GM11168 (cell line): ENCODE measurements around the gene COL11A1.
"Not testable (repeated sequence)": the region's sequence is repeated elsewhere in the genome, so short reads cannot be mapped to it uniquely, and the experiment has no call there.

Source experiments
- in situ Hi-C: fragments of 300-500 bp; cut with MboI; formaldehyde crosslinking; loops from one replicate; pipeline ENCODE4 v1.12.0; 2022; ENCODE audit warnings: low sequenced_read_pairs; ENCODE audit not compliant: unreplicated experiment

COL11A1 gene

GRCh38 chr1:102937401-102937800, 170.9 kb downstream of the COL11A1 start:
- in situ Hi-C loops: no loop called here

- in situ Hi-C loops: not testable (repeated sequence)
These were observed 175.0 kb downstream of the COL11A1 start for GRCh38 chr1:102933362-102933761.

GRCh38 chr1:102919659-102920058, 188.7 kb downstream of the COL11A1 start:
- in situ Hi-C loops: no loop called here

- in situ Hi-C loops: no loop called here
These were observed 206.3 kb downstream of the COL11A1 start for GRCh38 chr1:102901996-102902395.

GRCh38 chr1:102899935-102900334, 208.4 kb downstream of the COL11A1 start:
- in situ Hi-C loops: no loop called here

GRCh38 chr1:102897557-102897956, 210.8 kb downstream of the COL11A1 start:
- in situ Hi-C loops: no loop called here

GRCh38 chr1:102896771-102897170, 211.6 kb downstream of the COL11A1 start:
- in situ Hi-C loops: no loop called here

- in situ Hi-C loops: no loop called here
These were observed 212.0 kb downstream of the COL11A1 start for GRCh38 chr1:102896286-102896685.

GRCh38 chr1:102891868-102892625, 216.3 kb downstream of the COL11A1 start:
- in situ Hi-C loops: no loop called here

GRCh38 chr1:102886638-102887037, 221.7 kb downstream of the COL11A1 start:
- in situ Hi-C loops: no loop called here

GRCh38 chr1:102884238-102884637, 224.1 kb downstream of the COL11A1 start:
- in situ Hi-C loops: no loop called here

GRCh38 chr1:102879439-102879993, 228.8 kb downstream of the COL11A1 start:
- in situ Hi-C loops: no loop called here

GRCh38 chr1:102875756-102876155, 232.6 kb downstream of the COL11A1 start:
- in situ Hi-C loops: no loop called here

GRCh38 chr1:102872526-102872925, 235.8 kb downstream of the COL11A1 start:
- in situ Hi-C loops: no loop called here

GRCh38 chr1:102872097-102872496, 236.2 kb downstream of the COL11A1 start:
- in situ Hi-C loops: no loop called here

GRCh38 chr1:102863704-102864103, 244.6 kb downstream of the COL11A1 start:
- in situ Hi-C loops: no loop called here

- in situ Hi-C loops: no loop called here
These were observed 247.1 kb downstream of the COL11A1 start for GRCh38 chr1:102861247-102861646.

- in situ Hi-C loops: no loop called here
These were observed 249.6 kb downstream of the COL11A1 start for GRCh38 chr1:102858695-102859094.

- in situ Hi-C loops: no loop called here
These were observed 251.1 kb downstream of the COL11A1 start for GRCh38 chr1:102857251-102857650.

GRCh38 chr1:102853701-102854187, 254.6 kb downstream of the COL11A1 start:
- in situ Hi-C loops: no loop called here

GRCh38 chr1:102853136-102853535, 255.2 kb downstream of the COL11A1 start:
- in situ Hi-C loops: no loop called here

GRCh38 chr1:102852613-102853012, 255.7 kb downstream of the COL11A1 start:
- in situ Hi-C loops: no loop called here
